ENCODE results near the gene PPA2.
"Not testable (repeated sequence)": the region's sequence is repeated elsewhere in the genome, so short reads cannot be mapped to it uniquely, and the experiment has no call there.

Gene PPA2

GRCh38 chr4:105458001-105458400 lies 15.9 kb downstream of the PPA2 start:
- DNase-seq, result no peak

DNA sequence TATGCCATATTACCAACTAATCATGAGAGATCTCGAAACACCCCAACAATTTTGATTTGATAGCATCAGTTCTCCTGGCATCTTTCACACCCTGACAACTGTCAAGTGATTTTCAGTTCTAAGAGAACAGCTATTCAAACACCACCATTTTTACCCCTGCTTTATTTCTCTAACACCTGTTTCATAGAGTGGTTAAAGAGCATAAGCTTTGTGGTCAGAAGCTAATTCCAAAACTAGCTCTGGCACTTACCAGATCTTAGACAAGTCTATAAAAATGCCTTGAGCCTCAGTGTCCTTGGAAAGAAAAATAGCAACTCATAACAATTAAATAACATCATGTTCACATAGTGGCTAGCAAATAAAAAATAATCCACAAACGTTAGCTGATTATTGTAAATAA lies 17.9 kb downstream of the PPA2 start:
- no peak for DNase-seq

GRCh38 chr4:105455182-105455581 lies 18.7 kb downstream of the PPA2 start:
- no peak for DNase-seq

GRCh38 chr4:105453550-105454205 lies 20.2 kb downstream of the PPA2 start:
- no peak for DNase-seq

GRCh38 chr4:105451346-105451745 lies 22.5 kb downstream of the PPA2 start:
- DNase-seq, result no peak

DNA sequence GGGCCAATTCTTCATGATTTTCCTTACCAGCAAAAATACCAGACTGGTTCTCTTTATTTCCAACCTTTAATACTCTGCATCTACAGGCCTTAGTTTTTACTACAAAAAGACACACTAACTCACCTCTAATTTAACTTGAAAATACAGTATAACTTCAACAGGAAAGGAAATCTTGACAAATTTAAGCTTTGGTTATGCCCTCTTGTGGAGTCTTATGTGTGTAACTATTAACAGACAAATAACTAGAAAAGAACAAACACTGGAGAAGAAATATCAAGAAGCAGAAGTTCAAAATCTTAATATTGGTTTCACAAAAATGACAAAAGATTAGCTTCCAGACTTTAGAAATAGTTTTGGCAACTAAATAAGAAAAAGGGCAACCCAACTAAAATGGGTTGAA lies 33.0 kb downstream of the PPA2 start:
- DNase-seq, result no peak

GRCh38 chr4:105437637-105438036 lies 36.2 kb downstream of the PPA2 start:
- no peak for DNase-seq

- DNase-seq, result no peak
Measured at GRCh38 chr4:105436414-105436813, 37.4 kb downstream of the PPA2 start.

DNA sequence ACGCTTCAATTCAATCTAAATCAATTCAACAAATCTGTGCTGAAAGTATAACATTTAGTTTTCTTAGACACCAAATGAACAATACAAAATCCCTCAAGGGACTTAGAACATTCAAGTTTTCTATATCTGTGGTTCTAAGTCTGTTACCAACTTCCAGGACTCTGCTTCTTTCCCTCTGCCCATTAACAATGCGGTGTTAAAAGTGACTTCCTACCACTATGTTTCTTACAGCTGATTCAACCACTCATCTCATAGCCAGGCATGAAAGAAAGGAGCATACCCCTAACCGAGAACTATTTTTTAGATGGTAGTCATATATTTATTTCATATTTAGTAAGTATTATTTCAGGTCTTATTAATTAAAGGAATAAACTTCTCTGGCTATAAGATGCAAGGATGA lies 38.9 kb downstream of the PPA2 start:
- DNase-seq, result no peak

DNA sequence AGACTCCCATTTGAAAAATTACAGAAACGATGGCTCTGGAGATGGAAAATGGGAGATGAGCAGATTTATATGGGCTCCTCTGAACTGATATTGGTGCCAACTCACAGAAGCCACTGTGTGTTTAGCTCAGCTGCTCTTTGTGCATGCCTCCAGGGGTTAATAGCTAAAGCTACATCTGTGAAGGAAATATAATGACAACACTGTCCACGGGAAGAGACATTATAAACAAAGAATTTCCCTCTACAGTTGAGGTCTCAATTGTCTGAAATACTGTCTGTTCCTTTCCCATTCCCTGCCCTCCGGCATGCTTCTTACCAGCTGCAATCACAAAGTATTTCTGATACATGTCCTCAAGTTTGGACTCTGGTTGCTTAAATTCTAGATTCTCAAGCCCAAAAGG lies 40.4 kb downstream of the PPA2 start:
- DNase-seq, result no peak

GRCh38 chr4:105432438-105432837 lies 41.4 kb downstream of the PPA2 start:
- DNase-seq, result no peak

GRCh38 chr4:105430811-105431210 lies 43.1 kb downstream of the PPA2 start:
- DNase-seq, result no peak

DNA sequence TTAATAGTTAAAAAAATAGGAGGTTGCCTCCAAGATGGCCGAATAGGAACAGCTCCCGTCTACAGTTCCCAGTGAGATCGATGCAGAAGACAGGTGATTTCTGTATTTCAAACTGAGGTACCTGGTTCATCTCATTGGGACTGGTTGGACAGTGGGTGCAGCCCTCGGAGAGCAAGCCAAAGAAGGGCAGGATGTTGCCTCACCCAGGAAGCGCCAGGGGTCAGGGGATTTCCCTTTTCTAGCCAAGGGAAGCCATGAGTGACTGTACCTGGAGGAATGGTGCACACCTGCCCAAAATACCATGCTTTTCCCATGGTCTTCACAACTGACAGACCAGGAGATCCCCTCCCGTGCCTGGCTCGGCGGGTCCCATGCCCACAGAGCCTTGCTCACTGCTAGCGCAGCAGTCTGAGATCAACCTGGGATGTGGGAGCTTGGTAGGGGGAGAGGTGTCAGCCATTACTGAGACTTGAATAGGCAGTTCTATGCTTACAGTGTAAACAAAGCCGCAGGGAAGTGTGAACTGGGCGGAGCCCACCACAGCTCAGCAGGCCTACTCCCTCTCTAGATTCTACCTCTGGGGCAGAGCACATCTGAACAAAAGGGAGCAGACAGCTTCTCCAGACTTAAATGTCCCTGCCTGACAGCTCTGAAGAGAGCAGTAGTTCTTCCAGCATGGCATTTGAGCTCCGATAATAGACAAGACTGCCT lies 47.5 kb downstream of the PPA2 start:
- no peak for DNase-seq

DNA sequence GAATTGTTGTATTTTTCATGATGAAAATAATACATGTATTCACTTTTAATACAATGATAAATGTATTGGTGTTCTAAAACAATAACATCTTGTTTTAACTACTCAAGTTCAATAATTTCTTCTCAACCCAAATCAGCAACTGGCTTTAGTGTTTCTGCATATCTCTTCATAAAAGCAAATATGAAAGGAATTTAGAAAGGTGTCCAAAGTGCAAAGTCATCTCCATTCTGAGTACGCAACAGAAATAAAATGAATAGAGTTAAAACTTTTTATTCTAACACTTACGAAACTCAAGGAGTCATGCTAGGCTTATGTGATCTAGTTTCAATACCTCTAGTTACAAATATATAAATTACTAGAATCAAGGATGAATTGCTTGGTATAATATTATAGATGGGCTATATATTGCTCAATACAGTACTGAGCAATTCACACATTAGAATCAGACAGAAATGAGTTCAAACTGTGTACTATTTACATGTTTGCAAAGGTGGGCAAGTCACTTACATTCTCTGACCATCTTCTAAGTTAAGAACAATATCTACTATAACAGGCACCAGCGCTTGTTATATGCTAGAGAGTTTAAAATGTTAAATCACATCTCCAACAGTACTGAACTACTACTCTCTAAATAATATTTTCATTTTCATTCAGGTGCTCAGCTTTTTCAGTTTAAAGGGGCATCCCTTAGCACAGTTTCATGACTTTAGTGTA lies 51.5 kb downstream of the PPA2 start:
- no peak for DNase-seq

- no peak for DNase-seq
Measured at GRCh38 chr4:105417624-105418023, 56.2 kb downstream of the PPA2 start.

GRCh38 chr4:105415281-105415744 lies 58.5 kb downstream of the PPA2 start:
- DNase-seq, result no peak

GRCh38 chr4:105414316-105414715 lies 59.5 kb downstream of the PPA2 start:
- no peak for DNase-seq

DNA sequence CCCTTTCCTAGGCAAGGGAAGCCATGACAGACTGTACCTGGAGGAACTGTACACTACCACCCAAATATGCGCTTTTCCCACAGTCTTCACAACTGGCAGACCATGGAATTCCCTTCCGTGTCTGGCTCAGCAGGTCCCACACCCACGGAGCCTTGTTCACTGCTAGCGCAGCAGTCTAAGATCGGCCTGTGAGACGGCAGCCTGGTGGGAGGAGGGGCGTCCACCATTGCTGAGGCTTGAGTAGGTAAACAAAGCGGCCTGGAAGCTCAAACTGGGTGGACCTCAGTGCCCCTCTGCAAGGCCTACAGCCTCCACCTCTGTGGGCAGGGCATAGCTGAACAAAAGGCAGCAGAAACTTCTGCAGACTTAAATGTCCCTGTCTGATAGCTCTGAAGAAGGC lies 64.7 kb downstream of the PPA2 start:
- DNase-seq, result not testable (repeated sequence)

GRCh38 chr4:105400901-105401677 lies 72.8 kb downstream of the PPA2 start:
- no peak for DNase-seq

DNA sequence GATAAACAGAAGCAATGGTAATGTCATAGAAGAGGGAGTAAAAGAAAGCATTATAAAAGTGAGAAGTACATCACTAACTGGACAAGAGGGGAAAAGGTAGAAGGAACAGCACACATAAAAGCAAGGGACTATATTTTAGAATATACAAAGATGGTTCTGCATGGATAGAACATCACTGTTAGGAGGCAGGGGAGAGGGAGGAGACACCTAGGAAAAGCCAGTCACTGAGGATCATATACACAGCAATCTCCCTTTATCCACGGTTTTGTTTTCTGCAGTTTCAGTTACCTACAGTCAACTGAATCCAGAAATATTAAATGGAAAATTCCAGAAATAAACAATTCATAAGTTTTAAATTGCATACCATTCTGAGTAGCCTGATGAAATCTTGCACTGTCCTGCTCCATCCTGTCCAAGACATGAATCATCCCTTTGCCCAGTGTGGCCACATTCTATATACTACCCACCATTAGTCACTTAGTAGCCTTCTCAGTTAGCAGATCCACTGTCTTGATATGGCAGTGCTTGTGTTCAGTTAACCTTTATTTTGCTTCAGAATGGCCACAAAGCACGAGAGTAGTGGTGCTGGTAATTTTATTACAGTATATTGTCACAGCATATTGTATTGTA lies 74.2 kb downstream of the PPA2 start:
- no peak for DNase-seq

DNA sequence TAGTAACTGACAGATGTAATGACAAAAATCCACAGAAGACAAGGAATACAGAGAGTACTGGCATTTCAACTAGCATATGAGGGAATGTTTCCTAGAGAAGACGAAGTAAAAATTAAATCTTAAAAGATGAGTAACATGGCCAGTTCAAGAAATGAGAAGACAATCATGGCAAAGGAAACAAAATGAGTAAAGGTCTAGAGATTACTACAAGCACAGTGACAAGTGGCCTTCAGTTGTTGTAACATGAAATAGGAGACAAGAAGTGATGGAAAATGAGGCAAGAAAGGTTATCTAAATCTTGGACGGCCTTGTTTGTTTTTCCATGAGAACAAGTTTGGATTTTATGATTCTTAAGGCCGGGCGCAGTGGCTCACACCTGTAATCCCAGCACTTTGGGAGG lies 81.0 kb downstream of the PPA2 start:
- no peak for DNase-seq

DNA sequence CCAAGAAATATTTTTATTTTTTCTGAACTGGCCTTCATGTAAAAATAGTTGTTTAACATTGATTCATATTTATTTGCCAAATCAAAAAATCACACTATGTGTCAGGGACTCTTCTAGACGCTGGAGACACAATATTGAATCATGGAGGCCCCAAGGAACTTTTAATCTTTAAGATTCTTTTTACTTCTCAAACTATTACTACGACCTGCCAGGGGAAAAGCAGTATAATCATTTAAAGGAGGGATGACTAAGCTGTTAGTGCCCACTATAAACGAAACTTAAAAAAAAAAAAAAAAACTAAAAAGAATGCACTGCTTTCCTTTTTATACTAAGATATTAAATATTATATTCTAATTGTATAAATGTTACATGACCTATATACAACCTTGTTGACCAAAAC lies 84.7 kb downstream of the PPA2 start:
- no peak for DNase-seq

- DNase-seq, result no peak
Measured at GRCh38 chr4:105387466-105387865, 86.4 kb downstream of the PPA2 start.

Measured in RPMI8226 (cell line).